Skeletal muscle tissue (tissue), 4 donors: ENCODE data around the gene GIT1. TPM values are rescaled to one million over a fixed set of nuclear protein-coding genes. Genes with fewer than 3 reads are reported as not detected.

Source experiments
- H3K27ac ChIP-seq: one replicate; pipeline ENCODE4 v1.7.0; 2013; ENCODE audit warnings: mild to moderate bottlenecking, low read depth, low read length, inconsistent platforms
- H3K27me3 ChIP-seq, 3 donors: one replicate each; pipeline ENCODE4 v1.7.0; 2013; ENCODE audit warnings: low read length in 3 of 3; ENCODE audit not compliant: control insufficient read depth in 3 of 3, insufficient read depth in 3 of 3
- H3K36me3 ChIP-seq, 3 donors: one replicate each; pipeline ENCODE4 v1.7.0; 2013; ENCODE audit warnings: low read length in 3 of 3; ENCODE audit not compliant: control insufficient read depth in 3 of 3, insufficient read depth in 3 of 3
- H3K4me1 ChIP-seq, 3 donors: one replicate each; pipeline ENCODE4 v1.7.0; 2013; ENCODE audit warnings: low read length in 3 of 3, mild to moderate bottlenecking in 3 of 3; ENCODE audit not compliant: control insufficient read depth in 3 of 3, insufficient read depth in 3 of 3
- H3K4me3 ChIP-seq, 3 donors: one replicate each; pipeline ENCODE4 v1.7.0; 2013; ENCODE audit warnings: low read length in 3 of 3
- H3K9ac ChIP-seq, 3 donors: one replicate each; pipeline ENCODE4 v1.7.0; 2013; ENCODE audit warnings: low read length in 3 of 3, mild to moderate bottlenecking in 3 of 3, moderate library complexity in 2 of 3, low read depth in 1 of 3
- H3K9me3 ChIP-seq, 3 donors: one replicate each; pipeline ENCODE4 v1.7.0; 2013; ENCODE audit warnings: low read length in 3 of 3; ENCODE audit not compliant: control insufficient read depth in 3 of 3
- total RNA-seq: library from RNA; depleted of rRNA; stranded (reverse); fragments of >200 nt; gene quantifications from one replicate; pipeline ENCODE4 v1.2.3, GENCODE V29; 2014
- donor health status: Osteomylitis.

GIT1 gene
- total RNA-seq, 1 donor from 2014 or later, result 11.0 TPM

- Histone ChIP-seq H3K4me3 (peak overlapping the region; percentile 81 to 88 (median 87)), H3K27me3 (no peaks in the 10 kb centered on the region), H3K9ac (peak overlapping the region; percentile 79 to 91 (median 88)), H3K4me1 (peaks cover 72 to 83% (median 79%) of the 10 kb centered on the region in 3 donors), H3K27ac (peak overlapping the region; percentile 77), H3K9me3 (no peaks in the 10 kb centered on the region), H3K36me3 (no peaks in the 10 kb centered on the region)
Observed at GRCh38 chr17:29588562-29589411, 661 bp downstream of the GIT1 start.

GRCh38 chr17:29588017-29588561 is 1.4 kb downstream of the GIT1 start:
- H3K4me1 ChIP-seq, result peaks cover 78 to 87% (median 85%) of the 10 kb centered on the region in 3 donors
- peak overlapping the region; percentile 77 for H3K27ac ChIP-seq

GRCh38 chr17:29587591-29587990 is 1.9 kb downstream of the GIT1 start:
- peaks cover 0 to 5% (median 0%) of the 10 kb centered on the region in 3 donors for H3K36me3 ChIP-seq
- peak overlapping the region in 2 of 3 donors; percentile 79 to 88 for H3K9ac ChIP-seq
- H3K4me3 ChIP-seq, result peak overlapping the region; percentile 51 to 88 (median 87)
- H3K9me3 ChIP-seq, result no peaks in the 10 kb centered on the region
- H3K27ac ChIP-seq, result peak overlapping the region; percentile 77
- H3K4me1 ChIP-seq, result peaks cover 80 to 89% (median 86%) of the 10 kb centered on the region in 3 donors
- no peaks in the 10 kb centered on the region for H3K27me3 ChIP-seq

More at GRCh38 chr17:29588017-29588561, 1.4 kb downstream of the GIT1 start:
- H3K36me3 ChIP-seq, result peaks cover 0 to under 1% (median 0%) of the 10 kb centered on the region in 3 donors
- no peaks in the 10 kb centered on the region for H3K9me3 ChIP-seq
- H3K9ac ChIP-seq, result peak overlapping the region; percentile 79 to 91 (median 88)
- H3K27me3 ChIP-seq, result no peaks in the 10 kb centered on the region
- peak overlapping the region; percentile 81 to 88 (median 87) for H3K4me3 ChIP-seq

GRCh38 chr17:29586676-29587469 is 2.6 kb downstream of the GIT1 start:
- H3K4me1 ChIP-seq, result peaks cover 78 to 86% (median 83%) of the 10 kb centered on the region in 3 donors
- H3K9ac ChIP-seq, result peak overlapping the region; percentile 35 to 88 (median 79)
- peak overlapping the region; percentile 37 to 88 (median 51) for H3K4me3 ChIP-seq
- H3K27ac ChIP-seq, result no peak overlapping the region
- no peaks in the 10 kb centered on the region for H3K9me3 ChIP-seq
- peaks cover 3 to 12% (median 5%) of the 10 kb centered on the region in 3 donors for H3K36me3 ChIP-seq
- no peaks in the 10 kb centered on the region for H3K27me3 ChIP-seq

- peaks cover 5 to 18% (median 13%) of the 10 kb centered on the region in 3 donors for H3K36me3 ChIP-seq
- H3K9ac ChIP-seq, result peak overlapping the region; percentile 12 to 70 (median 47)
- H3K9me3 ChIP-seq, result no peaks in the 10 kb centered on the region
- H3K27ac ChIP-seq, result peak overlapping the region; percentile 56
- peaks cover 65 to 83% (median 72%) of the 10 kb centered on the region in 3 donors for H3K4me1 ChIP-seq
- H3K27me3 ChIP-seq, result no peaks in the 10 kb centered on the region
- H3K4me3 ChIP-seq, result peak overlapping the region; percentile 18 to 64 (median 62)
Observed at GRCh38 chr17:29585080-29585751, 4.2 kb downstream of the GIT1 start.

GRCh38 chr17:29584452-29585079 is 4.9 kb downstream of the GIT1 start:
- H3K27me3 ChIP-seq, result no peaks in the 10 kb centered on the region
- H3K27ac ChIP-seq, result peak overlapping the region; percentile 56
- peaks cover 60 to 83% (median 70%) of the 10 kb centered on the region in 3 donors for H3K4me1 ChIP-seq
- H3K9ac ChIP-seq, result peak overlapping the region; percentile 12 to 54 (median 33)
- H3K9me3 ChIP-seq, result no peaks in the 10 kb centered on the region
- H3K4me3 ChIP-seq, result peak overlapping the region in 2 of 3 donors; percentile 0 to 18
- peaks cover 12 to 21% (median 18%) of the 10 kb centered on the region in 3 donors for H3K36me3 ChIP-seq

GRCh38 chr17:29583324-29584248 is 5.9 kb downstream of the GIT1 start:
- Histone ChIP-seq H3K27me3 (no peaks in the 10 kb centered on the region), H3K27ac (no peak overlapping the region), H3K9me3 (no peaks in the 10 kb centered on the region), H3K4me1 (peaks cover 59 to 80% (median 70%) of the 10 kb centered on the region in 3 donors), H3K36me3 (peaks cover 20 to 25% (median 22%) of the 10 kb centered on the region in 3 donors), H3K4me3 (peak overlapping the region in 1 of 3 donors; percentile 0), H3K9ac (peak overlapping the region in 1 of 3 donors; percentile 54)

- H3K9me3 ChIP-seq, result no peaks in the 10 kb centered on the region
- H3K27ac ChIP-seq, result no peak overlapping the region
- H3K36me3 ChIP-seq, result peaks cover 28 to 33% (median 29%) of the 10 kb centered on the region in 3 donors
- no peaks in the 10 kb centered on the region for H3K27me3 ChIP-seq
- peaks cover 51 to 72% (median 62%) of the 10 kb centered on the region in 3 donors for H3K4me1 ChIP-seq
- H3K4me3 ChIP-seq, result no peak overlapping the region
- peak overlapping the region in 1 of 3 donors; percentile 54 for H3K9ac ChIP-seq
Observed at GRCh38 chr17:29582772-29583171, 6.7 kb downstream of the GIT1 start.
